Stimulated activated CD4-positive, alpha-beta T cell treated with anti-CD3 and anti-CD28 coated beads, Interleukin-1b, Interleukin-23, amount 100 ng/mL, for 24 hours (primary cell): ENCODE results near the gene RHD.
"Not testable (repeated sequence)": the region's sequence is repeated elsewhere in the genome, so short reads cannot be mapped to it uniquely, and the experiment has no call there.

Source experiments
- DNase-seq, 4 experiments: peaks; one replicate each; pipeline ENCODE4 v3.0.0-alpha.2; 2020; ENCODE audit warnings: low read depth in 4 of 4, low spot score in 1 of 4

RHD gene

DNA sequence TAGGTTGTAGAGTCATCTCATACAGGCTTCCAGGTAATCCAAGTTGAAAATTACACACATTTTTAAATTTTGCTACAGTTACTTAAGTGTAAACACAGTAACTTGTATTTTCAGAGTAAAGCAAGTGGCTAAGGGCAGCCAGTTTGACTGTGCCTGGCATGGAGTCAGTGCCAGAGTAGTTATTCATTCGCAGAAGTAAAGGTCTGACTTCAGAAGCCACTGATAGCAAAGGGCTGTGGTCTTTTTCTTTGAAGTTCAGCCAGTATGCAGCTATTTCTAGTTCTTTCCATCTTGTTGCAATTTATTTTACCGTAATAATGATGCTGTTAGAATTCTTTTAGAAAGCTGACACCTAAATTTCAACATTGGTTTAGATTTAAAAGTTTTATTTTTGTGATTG is 75.2 kb downstream of the RHD start:
- DNase-seq, result no peak

DNA sequence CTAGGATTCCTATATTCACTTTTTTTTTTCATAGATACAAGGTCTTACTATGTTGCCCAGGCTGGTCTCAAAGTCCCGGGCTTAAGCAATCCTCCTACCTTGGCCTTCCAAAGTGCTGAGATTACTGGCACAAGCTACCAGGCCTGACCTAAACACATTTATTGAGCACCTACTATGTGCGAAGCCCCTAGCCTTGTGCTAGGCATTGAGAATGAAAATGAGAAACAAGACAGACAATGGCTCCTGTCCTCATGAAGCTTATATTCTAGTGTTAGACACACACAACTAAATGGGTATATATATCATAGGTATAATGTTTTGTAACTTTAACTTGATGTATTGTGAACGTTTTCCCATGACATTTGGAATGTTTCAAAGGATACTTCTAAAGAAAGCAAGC is 77.3 kb downstream of the RHD start:
- DNase-seq, result no peak

- DNase-seq, result no peak
These were observed 83.6 kb downstream of the RHD start for GRCh38 chr1:25355841-25356395.

DNA sequence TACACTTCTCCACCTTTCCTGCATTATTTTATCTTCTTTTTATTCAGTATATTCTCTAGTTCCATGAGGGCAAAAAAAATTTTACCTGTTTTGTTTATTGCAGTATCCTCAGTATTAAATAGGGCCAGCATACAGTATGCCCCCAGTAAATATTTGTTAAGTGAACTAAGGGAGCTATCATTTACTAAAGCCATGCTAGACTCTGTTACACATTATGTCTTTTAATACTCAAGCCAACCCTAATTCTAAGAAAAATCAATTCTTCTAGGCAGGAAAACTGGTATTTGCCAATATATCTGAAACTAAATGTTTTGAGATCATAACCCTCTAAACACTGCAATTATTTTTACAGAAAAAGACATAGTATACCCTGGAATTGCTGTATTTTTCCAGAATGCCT is 84.1 kb downstream of the RHD start:
- no peak for DNase-seq

DNA sequence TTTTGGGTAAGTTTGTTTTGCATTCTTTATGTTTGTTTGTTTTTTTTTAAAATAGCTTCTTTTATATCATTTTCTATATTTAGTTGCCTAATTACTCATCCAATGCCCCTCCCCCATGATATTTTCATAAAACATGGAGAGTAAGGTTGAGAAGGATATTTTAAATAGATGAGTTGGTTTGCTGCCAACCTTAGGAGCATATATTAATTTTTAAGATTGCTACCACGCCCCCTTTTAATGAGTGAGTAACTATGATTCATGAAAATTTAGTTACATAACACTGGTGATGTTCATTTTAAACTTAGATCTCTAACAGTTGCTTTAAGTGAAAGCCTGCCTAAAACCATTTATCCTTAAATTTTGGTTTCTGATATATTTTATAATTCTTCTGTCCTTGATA is 84.5 kb downstream of the RHD start:
- no peak for DNase-seq

DNA sequence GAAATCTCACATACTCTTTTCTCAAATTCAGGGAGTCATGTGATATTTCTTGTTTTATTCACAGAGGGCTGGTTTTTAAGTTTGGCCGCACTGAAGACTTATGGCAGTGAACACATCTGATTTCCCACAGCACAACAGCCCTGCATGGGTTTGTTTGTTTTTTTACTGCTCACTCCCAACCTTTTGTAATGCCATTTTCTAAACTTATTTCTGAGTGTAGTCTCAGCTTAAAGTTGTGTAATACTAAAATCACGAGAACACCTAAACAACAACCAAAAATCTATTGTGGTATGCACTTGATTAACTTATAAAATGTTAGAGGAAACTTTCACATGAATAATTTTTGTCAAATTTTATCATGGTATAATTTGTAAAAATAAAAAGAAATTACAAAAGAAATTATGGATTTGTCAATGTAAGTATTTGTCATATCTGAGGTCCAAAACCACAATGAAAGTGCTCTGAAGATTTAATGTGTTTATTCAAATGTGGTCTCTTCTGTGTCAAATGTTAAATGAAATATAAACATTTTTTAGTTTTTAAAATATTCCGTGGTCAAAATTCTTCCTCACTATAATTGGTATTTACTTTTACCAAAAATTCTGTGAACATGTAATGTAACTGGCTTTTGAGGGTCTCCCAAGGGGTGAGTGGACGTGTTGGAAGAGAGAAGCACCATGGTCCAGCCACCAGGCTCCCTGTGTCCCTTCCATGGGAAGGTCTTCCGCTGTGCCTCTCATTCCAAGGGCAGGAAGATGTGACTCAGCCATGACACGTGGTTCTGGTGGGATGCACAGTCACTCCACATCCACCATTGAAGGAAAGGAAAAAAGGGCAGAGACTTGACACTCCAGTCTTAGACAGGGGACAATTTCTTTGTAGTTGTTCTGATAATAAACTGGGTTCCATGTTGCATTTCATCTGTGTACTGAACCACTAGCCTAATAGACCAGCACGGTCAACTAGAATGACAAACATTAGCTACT is 88.6 kb downstream of the RHD start:
- DNase-seq, result no peak

DNA sequence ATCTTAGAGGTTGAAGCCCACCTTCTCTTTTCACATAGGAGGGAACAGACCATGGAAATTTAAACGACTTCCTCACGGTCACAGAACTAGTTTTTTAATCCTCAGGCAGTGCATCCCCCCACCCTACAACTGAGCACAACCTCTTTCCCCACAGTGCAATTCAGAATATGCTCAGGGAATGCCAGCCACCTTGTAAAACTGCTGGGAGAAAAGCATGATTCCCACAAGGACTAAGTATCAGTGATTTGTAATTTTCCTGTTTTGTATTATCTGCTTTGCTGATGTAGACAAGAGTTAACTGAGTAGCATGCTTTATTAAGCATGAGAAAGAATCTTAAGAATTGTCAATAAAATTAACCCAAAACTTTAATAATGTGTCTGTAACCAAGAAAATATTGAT is 89.6 kb downstream of the RHD start:
- DNase-seq, result no peak

DNA sequence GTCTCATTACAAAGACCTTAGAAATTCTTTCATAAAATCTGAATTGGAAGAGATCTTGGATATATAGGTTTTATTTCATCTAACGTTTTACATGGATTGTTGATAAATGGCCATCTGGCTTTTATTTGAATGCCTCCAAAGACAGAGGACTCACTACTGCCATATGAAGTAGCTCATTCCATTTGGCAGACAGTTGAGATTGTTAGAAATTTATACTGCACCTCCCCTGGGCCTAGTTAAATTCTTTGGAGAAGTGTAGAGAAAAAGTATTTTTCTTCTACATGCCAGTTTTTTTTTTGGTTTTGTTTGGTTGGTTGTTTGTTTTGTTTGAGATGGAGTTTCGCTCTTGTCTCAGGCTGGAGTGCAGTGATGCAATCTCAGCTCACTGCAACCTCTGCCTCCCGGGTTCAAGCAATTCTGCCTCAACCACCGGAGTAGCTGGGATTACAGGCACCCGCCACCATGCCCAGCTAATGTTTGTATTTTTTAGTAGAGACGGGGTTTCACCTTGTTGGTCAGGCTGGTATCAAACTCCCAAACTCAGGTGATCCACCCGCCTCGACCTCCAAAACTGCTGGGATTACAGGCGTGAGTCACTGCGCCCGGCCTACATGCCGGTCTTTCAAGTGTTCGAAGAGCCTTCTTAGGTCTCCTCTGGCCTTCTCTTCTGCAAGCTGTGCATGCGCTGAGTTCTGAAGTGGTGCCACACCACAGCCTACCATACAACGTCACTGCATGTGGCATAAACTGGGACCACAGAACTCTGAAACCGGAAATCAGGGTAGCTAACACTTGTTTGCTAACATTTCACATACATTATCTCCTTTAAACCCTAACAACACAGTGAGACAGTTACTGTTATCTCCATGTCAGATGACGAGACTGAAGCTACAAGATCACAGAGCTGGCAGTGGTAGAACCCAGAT is 90.6 kb downstream of the RHD start:
- DNase-seq, result not testable (repeated sequence)

- DNase-seq, result no peak
These were observed 96.9 kb downstream of the RHD start for GRCh38 chr1:25369241-25369640.

DNA sequence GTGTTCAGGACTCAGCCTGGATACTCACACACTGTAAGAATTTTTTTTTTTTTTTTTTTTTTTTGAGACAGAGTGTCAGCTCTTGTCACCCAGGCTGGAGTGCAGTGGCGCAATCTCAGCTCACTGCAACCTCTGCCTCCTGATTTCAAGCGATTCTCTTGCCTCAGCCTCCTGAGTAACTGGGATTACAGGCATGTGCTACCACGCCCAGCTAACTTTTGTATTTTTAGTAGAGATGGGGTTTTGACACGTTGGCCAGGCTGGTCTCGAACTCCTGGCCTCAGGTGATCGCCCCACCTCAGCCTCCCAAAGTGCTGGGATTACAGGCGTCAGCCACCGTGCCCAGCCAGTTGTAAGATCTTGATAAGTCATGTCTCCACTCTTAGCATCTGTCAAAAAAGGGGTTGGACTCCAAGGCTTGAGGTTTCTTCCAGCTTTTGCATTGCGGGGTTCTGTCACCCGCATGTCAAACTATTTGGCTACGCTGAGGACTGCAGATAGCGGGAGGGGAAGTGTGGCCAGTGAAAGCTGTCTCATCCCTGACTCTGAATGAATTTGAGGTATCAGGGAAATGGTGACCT is 97.5 kb downstream of the RHD start:
- DNase-seq, result not testable (repeated sequence)

DNA sequence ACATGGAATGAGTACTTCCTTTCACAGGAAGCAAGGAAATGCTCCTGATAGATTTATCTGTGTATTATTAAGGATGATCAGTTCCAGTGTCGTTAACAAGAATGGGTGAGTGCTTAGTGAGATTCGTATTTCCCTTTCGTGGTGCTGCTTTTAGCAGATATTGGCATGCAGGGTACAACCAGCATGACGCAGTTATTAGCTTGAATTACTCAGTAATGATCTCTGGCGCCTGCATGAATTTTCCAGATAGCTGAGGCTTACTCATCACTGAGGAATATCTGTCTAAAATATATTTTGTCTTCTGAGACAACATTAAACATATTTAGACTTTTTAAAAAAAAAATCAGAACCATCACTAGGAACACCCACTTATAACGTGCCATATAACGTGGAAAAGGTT is 99.4 kb downstream of the RHD start:
- DNase-seq, result not testable (repeated sequence)

GRCh38 chr1:25378367-25378766 is 106.1 kb downstream of the RHD start:
- DNase-seq, result not testable (repeated sequence)
